Mucosa of descending colon (tissue), 3 donors: ENCODE data around the gene FSTL4. TPM values are rescaled to one million over a fixed set of nuclear protein-coding genes. Genes with fewer than 3 reads are reported as not detected.
"Not testable (repeated sequence)": the region's sequence is repeated elsewhere in the genome, so short reads cannot be mapped to it uniquely, and the experiment has no call there.

Experiments
- ATAC-seq: fragments of 200-7000 bp; cut with Tn5 transposase; one replicate; pipeline ENCODE4 v1.9.1; 2020; ENCODE audit warnings: mild to moderate bottlenecking, moderate library complexity
- DNase-seq, 3 donors: peaks; one replicate each; pipeline ENCODE4 v3.0.0-alpha.2; 2020
- H3K36me3 ChIP-seq: fragments of 200-600 bp; one replicate; pipeline ENCODE4 v1.8.0; 2021; ENCODE audit warnings: low read depth, mild to moderate bottlenecking
- H3K4me1 ChIP-seq: fragments of 200-600 bp; one replicate; pipeline ENCODE4 v1.8.0; 2021; ENCODE audit warnings: low read depth, mild to moderate bottlenecking
- H3K4me3 ChIP-seq: fragments of 200-600 bp; one replicate; pipeline ENCODE4 v1.8.0; 2021; ENCODE audit warnings: mild to moderate bottlenecking
- H3K9me3 ChIP-seq: fragments of 200-600 bp; one replicate; pipeline ENCODE4 v1.8.0; 2021; ENCODE audit warnings: mild to moderate bottlenecking
- intact Hi-C, 2 donors: fragments of 100-400 bp; cut with DNase I in 1 of 2; cut with micrococcal nuclease in 1 of 2; formaldehyde crosslinking; loops; one replicate each; pipeline versions ENCODE4 v1.11.0 to v1.11.1; 2022; cut with DNase I, micrococcal nuclease
- total RNA-seq, 3 donors: library from RNA; stranded (reverse); fragmentation: NEBNext Ultra II Directional in 2 of 3; extraction: Animal tissue kit (Norgen Biotek cat#: 25700) in 2 of 3; gene quantifications; one replicate each; pipeline versions ENCODE4 v1.2.1 to v1.2.4, GENCODE V29; 2021 to 2023
- TF ChIP-seq, protein P1 (sequence below): fragments of 200-600 bp; IDR thresholded peaks from one replicate; pipeline ENCODE4 v1.8.0; 2022; ENCODE audit warnings: antibody characterized with exemption, mild to moderate bottlenecking
- donor health status: DM: no; HTN: no; CAD: no; lungs with moderate emphysema.
- donor health status: DM: no; HTN: no; CAD: no.
- donor health status: DM: no; HTN: yes; CAD: no.

The FSTL4 gene
- total RNA-seq, 3 donors from 2014 or later: 0.29 to 0.77 (median 0.57) TPM

DNA sequence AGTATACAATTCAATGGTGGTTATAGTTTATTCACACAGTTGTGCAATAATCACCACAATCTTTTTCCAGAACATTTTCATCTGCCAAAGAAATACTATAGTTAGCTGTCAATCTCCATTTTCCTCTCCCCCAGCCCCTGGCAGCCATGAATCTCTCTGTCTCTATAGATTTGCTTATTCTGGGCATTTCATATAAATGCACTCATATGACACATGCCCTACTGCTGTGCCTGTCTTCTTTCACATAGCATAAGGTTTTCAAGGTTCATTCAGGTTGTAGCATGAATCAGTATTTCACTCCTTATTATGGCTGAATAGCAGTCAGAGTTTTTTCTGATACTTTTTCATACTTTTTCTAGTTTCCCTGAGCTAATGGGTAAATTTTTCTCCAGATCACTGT, 432.9 kb downstream of the FSTL4 start:
- Histone ChIP-seq H3K4me3 (no peak overlapping the region), H3K36me3 (no peaks in the 10 kb centered on the region), H3K9me3 (no peaks in the 10 kb centered on the region), H3K4me1 (no peaks in the 10 kb centered on the region)
- TF ChIP-seq, protein P1, sequence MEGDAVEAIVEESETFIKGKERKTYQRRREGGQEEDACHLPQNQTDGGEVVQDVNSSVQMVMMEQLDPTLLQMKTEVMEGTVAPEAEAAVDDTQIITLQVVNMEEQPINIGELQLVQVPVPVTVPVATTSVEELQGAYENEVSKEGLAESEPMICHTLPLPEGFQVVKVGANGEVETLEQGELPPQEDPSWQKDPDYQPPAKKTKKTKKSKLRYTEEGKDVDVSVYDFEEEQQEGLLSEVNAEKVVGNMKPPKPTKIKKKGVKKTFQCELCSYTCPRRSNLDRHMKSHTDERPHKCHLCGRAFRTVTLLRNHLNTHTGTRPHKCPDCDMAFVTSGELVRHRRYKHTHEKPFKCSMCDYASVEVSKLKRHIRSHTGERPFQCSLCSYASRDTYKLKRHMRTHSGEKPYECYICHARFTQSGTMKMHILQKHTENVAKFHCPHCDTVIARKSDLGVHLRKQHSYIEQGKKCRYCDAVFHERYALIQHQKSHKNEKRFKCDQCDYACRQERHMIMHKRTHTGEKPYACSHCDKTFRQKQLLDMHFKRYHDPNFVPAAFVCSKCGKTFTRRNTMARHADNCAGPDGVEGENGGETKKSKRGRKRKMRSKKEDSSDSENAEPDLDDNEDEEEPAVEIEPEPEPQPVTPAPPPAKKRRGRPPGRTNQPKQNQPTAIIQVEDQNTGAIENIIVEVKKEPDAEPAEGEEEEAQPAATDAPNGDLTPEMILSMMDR: no peak
- intact Hi-C loops: no loop called here
- no peak for ATAC-seq
- no peak for DNase-seq

DNA sequence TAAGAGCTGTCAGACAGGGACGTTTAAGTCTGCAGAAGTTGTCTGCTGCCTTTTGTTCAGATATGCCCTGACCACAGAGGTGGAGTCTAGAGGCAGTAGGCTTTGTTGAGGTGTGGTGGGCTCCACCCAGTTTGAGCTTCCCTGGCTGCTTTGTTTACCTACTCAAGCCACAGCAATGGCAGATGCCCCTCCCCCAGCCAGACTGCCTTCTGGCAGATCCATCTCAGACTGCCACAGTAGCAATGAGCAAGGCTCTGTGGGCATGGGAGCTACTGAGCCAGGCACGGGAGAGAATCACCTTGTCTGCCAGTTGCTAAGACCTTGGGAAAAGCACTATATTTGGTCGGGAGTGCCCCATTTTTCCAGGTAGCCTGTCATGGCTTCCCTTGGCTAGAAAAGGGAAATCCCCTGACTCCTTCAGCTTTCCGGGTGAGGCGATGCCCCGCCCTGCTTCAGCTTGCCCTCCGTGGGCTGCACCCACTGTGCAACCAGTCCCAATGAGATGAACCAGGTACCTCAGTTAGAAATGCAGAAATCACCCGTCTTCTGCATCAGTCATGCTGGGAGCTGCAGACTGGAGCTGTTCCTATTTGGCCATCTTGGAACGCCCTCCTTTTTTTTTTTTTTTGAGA, 441.5 kb downstream of the FSTL4 start:
- intact Hi-C loops, H3K9me3 ChIP-seq, H3K4me1 ChIP-seq, H3K4me3 ChIP-seq, H3K36me3 ChIP-seq: not testable (repeated sequence)
- peak; percentile 55 to 81 (median 66) for DNase-seq
- ATAC-seq: peak; percentile 34

DNA sequence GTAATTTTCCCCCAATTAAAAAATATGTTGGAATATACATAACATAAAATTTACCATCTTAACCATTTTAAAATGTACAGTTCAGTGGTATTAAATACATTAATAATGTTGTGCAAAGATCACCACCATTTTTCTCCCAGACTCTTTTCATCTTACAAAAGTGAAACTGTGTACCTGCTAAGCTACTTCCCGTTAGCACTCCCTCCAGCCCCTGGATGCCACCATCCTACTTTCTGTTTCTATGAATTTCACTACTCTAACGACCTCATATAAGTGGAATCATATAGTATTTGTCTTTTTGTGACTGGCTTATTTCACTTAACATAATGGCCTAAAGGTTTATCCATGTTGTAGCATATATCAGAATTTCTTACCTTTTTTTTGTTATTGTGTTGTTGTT, 447.6 kb downstream of the FSTL4 start:
- DNase-seq (no peak), ATAC-seq (no peak)
- H3K36me3 ChIP-seq: no peaks in the 10 kb centered on the region
- intact Hi-C loops: no loop called here
- H3K4me3 ChIP-seq: no peak overlapping the region
- H3K4me1 ChIP-seq: no peaks in the 10 kb centered on the region
- TF ChIP-seq, protein P1: no peak
- no peaks in the 10 kb centered on the region for H3K9me3 ChIP-seq

DNA sequence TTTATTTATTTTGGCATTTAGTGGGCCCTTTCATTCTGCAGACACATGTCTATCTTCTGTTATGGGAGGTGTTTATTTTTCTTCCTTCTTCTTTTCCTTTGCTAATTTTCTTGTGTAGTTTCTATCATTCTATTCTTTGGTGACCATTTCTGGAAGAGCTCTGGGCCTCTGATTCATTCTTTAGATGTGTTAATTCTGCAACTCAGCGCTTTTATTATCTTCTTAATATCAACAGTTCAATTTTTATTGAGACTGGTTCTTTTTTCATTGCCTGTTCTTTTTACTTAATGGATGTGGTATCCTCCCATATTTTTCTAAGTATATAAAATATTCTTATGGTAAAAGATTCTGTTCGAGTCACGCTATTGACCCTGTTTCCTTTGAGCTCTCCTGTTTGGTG, 448.5 kb downstream of the FSTL4 start:
- Histone ChIP-seq H3K4me1 (no peaks in the 10 kb centered on the region), H3K36me3 (no peaks in the 10 kb centered on the region), H3K9me3 (no peaks in the 10 kb centered on the region), H3K4me3 (no peak overlapping the region)
- DNase-seq: no peak
- ATAC-seq: no peak
- intact Hi-C loops: no loop called here
- TF ChIP-seq, protein P1: no peak

DNA sequence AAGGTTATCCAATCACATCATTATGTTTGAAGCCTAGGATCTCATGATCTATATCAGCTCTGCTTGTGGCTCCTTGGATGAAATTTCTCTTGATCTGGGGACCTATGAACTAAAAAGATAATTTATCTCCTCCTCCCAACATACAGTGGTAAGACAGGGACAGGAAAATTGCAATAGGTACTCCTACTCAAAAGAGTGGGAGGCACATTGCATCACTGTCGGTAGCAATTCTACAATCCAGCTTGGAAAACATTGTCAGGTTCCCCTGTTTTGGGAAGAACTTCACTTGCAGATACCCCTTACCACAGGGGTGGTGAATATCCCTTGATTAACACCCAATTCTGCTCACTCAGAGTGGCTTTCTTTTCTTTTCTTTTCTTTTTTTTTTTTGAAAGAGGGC, 452.8 kb downstream of the FSTL4 start:
- no peaks in the 10 kb centered on the region for H3K36me3 ChIP-seq
- DNase-seq: no peak
- intact Hi-C loops: no loop called here
- ATAC-seq: no peak
- no peaks in the 10 kb centered on the region for H3K9me3 ChIP-seq
- TF ChIP-seq, protein P1: no peak
- no peak overlapping the region for H3K4me3 ChIP-seq
- no peaks in the 10 kb centered on the region for H3K4me1 ChIP-seq

DNA sequence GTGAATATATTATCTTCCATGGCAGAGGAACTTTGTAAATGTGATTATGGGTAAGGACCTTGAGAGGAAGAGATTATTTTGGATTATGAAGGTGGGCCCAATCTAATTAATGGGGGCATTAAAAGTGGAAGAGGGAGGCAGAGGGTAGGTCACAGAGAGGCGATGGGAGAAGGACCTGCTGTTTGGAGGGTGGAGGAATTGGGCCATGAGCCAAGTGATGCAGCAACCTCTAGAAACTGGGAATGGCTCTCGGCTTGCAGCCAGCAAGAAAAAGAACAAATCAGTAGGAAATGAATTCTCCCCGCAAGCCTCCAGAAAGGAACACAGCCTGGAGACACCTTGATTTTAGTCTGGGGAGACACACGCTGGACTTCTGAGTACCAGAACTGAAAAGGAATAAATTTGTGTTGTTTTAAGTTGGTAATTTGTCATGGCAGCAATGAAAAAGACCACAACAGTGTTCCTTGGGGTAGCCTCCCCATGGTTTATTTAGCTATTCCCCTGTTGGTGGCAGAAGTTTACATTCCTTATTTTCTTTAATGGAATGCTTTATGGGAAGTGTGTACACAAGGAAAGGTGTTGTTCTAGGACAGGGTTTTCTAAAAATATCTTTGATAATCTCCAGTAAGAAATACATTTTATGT, 456.9 kb downstream of the FSTL4 start:
- DNase-seq (no peak), ATAC-seq (no peak)
- H3K4me3 ChIP-seq: no peak overlapping the region
- intact Hi-C loops: no loop called here
- H3K36me3 ChIP-seq: no peaks in the 10 kb centered on the region
- H3K4me1 ChIP-seq: no peaks in the 10 kb centered on the region
- TF ChIP-seq, protein P1: no peak
- no peaks in the 10 kb centered on the region for H3K9me3 ChIP-seq
